GM21723 (cell line): ENCODE measurements around the gene KRT76.

Experiments
- ATAC-seq: cut with Tn5 transposase; IDR thresholded peaks from one replicate; pipeline ENCODE4 v1.9.1; 2021; ENCODE audit warnings: mild to moderate bottlenecking, moderate library complexity; ENCODE audit not compliant: unreplicated experiment

The KRT76 gene

GRCh38 chr12:52813885-52814709, 37.0 kb upstream of the KRT76 start, which contains the start of gene KRT4:
TSS of gene KRT4 (minus strand) at chr12:52814116. CDS start at chr12:52814058, 58 bp downstream.
- ATAC-seq, result no peak

- no peak for ATAC-seq
Measured at GRCh38 chr12:52813203-52813819, 36.2 kb upstream of the KRT76 start.

- no peak for ATAC-seq
Measured at GRCh38 chr12:52812749-52813148, 35.6 kb upstream of the KRT76 start.

GRCh38 chr12:52812073-52812400, 34.9 kb upstream of the KRT76 start:
- ATAC-seq, result no peak

- no peak for ATAC-seq
Measured at GRCh38 chr12:52811191-52812072, 34.3 kb upstream of the KRT76 start.

- ATAC-seq, result no peak
Measured at GRCh38 chr12:52810554-52810953, 33.4 kb upstream of the KRT76 start.

GRCh38 chr12:52809166-52809565, 32.0 kb upstream of the KRT76 start:
- ATAC-seq, result no peak

GRCh38 chr12:52808573-52809160, 31.5 kb upstream of the KRT76 start:
- no peak for ATAC-seq

GRCh38 chr12:52807544-52808470, 30.7 kb upstream of the KRT76 start:
- no peak for ATAC-seq

- no peak for ATAC-seq
Measured at GRCh38 chr12:52806821-52807543, 29.8 kb upstream of the KRT76 start.

- no peak for ATAC-seq
Measured at GRCh38 chr12:52806169-52806811, 29.1 kb upstream of the KRT76 start.

GRCh38 chr12:52805739-52806138, 28.6 kb upstream of the KRT76 start:
- ATAC-seq, result no peak

- no peak for ATAC-seq
Measured at GRCh38 chr12:52805000-52805399, 27.9 kb upstream of the KRT76 start.

- no peak for ATAC-seq
Measured at GRCh38 chr12:52802442-52802841, 25.3 kb upstream of the KRT76 start.

- ATAC-seq, result no peak
Measured at GRCh38 chr12:52801773-52802172, 24.6 kb upstream of the KRT76 start.

- no peak for ATAC-seq
Measured at GRCh38 chr12:52800259-52800917, 23.2 kb upstream of the KRT76 start.

GRCh38 chr12:52799505-52800211, 22.5 kb upstream of the KRT76 start:
- no peak for ATAC-seq
